ENCODE results near the gene C10orf95. TPM values are rescaled to one million over a fixed set of nuclear protein-coding genes. Genes with fewer than 3 reads are reported as not detected.

The C10orf95 gene
- total and polyA plus RNA-seq, 9 donors: 0.11 to 22.3 (median 0.56) TPM; not detected in 3

DNA sequence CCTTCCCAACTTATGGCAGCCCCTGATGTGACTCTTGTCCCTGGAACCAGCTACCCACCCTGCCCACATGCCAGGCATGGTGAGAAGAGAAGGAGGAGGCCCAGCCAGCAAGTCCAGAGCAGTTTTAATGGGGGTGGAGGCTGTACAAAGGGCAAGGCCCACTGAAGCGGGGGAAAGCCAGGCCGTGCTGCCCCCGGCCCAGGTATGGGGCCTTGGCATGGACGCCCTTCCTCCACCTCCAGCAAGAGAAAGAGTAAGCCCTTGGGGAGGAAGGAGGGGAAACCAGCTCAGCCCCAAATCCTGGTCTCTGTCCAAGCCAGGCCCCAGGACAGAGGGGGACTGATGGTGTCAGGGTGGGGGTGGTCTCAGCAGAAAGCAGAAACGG, 48.8 kb downstream of the C10orf95 start:
- intact Hi-C loops (cut with DNase I): loop anchor here in 1 of 4 donors (5.0 kb wide), 1 partner anchor 170 kb away; no protein-coding TSS in a partner anchor
- peaks cover 5% of the 10 kb centered on the region for H3K4me1 ChIP-seq (ENCODE audit: insufficient read depth)
- H3K27me3 ChIP-seq: no peaks in the 10 kb centered on the region
- no peaks in the 10 kb centered on the region for H3K9me3 ChIP-seq
- DNase-seq: no peak
- H3K4me3 ChIP-seq: no peak overlapping the region
- no peak overlapping the region for H3K27ac ChIP-seq
- no peaks in the 10 kb centered on the region for H3K36me3 ChIP-seq
- WGBS, 3 donors: 74 to 82% (median 75%) methylated on average over 5 of the region's 5 CpGs
- TF ChIP-seq, protein P1, sequence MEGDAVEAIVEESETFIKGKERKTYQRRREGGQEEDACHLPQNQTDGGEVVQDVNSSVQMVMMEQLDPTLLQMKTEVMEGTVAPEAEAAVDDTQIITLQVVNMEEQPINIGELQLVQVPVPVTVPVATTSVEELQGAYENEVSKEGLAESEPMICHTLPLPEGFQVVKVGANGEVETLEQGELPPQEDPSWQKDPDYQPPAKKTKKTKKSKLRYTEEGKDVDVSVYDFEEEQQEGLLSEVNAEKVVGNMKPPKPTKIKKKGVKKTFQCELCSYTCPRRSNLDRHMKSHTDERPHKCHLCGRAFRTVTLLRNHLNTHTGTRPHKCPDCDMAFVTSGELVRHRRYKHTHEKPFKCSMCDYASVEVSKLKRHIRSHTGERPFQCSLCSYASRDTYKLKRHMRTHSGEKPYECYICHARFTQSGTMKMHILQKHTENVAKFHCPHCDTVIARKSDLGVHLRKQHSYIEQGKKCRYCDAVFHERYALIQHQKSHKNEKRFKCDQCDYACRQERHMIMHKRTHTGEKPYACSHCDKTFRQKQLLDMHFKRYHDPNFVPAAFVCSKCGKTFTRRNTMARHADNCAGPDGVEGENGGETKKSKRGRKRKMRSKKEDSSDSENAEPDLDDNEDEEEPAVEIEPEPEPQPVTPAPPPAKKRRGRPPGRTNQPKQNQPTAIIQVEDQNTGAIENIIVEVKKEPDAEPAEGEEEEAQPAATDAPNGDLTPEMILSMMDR (IDR thresholded peaks at IDR 0.05): no peak
- TF ChIP-seq POLR2A (IDR thresholded peaks at IDR 0.05) (no peak), EP300 (IDR thresholded peaks at IDR 0.05) (no peak)

DNA sequence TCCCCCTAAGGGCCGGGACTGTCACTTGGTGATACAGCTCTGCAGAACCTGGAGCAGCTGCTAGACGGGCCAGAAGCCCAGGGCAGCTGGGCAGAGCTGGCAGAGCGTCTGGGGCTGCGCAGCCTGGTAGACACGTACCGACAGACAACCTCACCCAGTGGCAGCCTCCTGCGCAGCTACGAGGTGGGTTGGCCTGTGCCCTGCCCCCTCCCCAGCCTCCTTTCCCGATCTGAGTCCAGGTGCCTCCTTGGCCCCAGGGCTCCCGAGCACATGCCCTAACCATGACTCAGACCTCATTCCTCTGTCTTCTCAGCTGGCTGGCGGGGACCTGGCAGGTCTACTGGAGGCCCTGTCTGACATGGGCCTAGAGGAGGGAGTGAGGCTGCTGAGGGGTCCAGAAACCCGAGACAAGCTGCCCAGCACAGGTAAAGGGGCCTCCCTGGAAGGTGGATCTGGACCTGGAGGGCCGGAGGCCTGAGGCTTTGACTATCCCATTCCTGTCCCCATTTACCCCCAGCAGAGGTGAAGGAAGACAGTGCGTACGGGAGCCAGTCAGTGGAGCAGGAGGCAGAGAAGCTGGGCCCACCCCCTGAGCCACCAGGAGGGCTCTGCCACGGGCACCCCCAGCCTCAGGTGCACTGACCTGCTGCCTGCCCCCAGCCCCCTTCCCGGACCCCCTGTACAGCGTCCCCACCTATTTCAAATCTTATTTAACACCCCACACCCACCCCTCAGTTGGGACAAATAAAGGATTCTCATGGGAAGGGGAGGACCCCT, 49.4 kb downstream of the C10orf95 start:
- TF ChIP-seq, protein P1 (IDR thresholded peaks at IDR 0.05): no peak
- TF ChIP-seq EP300 (IDR thresholded peaks at IDR 0.05): no peak
- no peak for TF ChIP-seq POLR2A (IDR thresholded peaks at IDR 0.05)
- H3K9me3 ChIP-seq: no peaks in the 10 kb centered on the region
- H3K4me3 ChIP-seq: no peak overlapping the region
- no peak for DNase-seq
- peaks cover 5% of the 10 kb centered on the region for H3K4me1 ChIP-seq (ENCODE audit: insufficient read depth)
- intact Hi-C loops (cut with DNase I): loop anchor here in 1 of 4 donors (5.0 kb wide), 1 partner anchor 170 kb away; no protein-coding TSS in a partner anchor
- WGBS, 3 donors: 75 to 79% (median 77%) methylated on average over 18 of the region's 18 CpGs
- H3K36me3 ChIP-seq: no peaks in the 10 kb centered on the region
- H3K27ac ChIP-seq: no peak overlapping the region
- H3K27me3 ChIP-seq: no peaks in the 10 kb centered on the region

DNA sequence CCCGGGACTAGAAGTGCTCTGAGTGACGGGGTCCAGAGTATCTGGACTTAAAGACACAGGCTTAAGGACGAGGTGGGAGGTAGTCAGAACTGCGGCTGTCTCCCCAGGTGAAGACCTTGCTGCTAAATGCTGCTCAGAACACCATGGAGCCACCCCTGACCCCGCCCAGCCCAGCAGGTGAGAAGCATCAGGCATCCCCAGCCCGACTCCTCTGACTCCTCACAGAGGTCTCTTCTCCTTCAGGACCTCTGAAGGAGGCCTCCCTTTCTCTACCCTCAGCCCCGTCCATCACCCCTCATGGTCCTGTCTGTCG, 50.0 kb downstream of the C10orf95 start:
- H3K4me1 ChIP-seq (ENCODE audit: insufficient read depth): peaks cover 8% of the 10 kb centered on the region
- H3K9me3 ChIP-seq: no peaks in the 10 kb centered on the region
- H3K27me3 ChIP-seq: no peaks in the 10 kb centered on the region
- 82 to 89% (median 86%) methylated on average over 8 of the region's 8 CpGs for WGBS, 3 donors
- DNase-seq: no peak
- intact Hi-C loops (cut with DNase I): loop anchor here in 1 of 4 donors (5.0 kb wide), 1 partner anchor 169 kb away; no protein-coding TSS in a partner anchor
- H3K4me3 ChIP-seq: no peak overlapping the region
- TF ChIP-seq POLR2A (IDR thresholded peaks at IDR 0.05) (no peak), EP300 (IDR thresholded peaks at IDR 0.05) (no peak)
- TF ChIP-seq, protein P1 (IDR thresholded peaks at IDR 0.05): no peak
- no peaks in the 10 kb centered on the region for H3K36me3 ChIP-seq
- no peak overlapping the region for H3K27ac ChIP-seq

- no peak for TF ChIP-seq EP300 (IDR thresholded peaks at IDR 0.05)
- no peak for TF ChIP-seq POLR2A (IDR thresholded peaks at IDR 0.05)
- TF ChIP-seq, protein P1 (IDR thresholded peaks at IDR 0.05): no peak
- Histone ChIP-seq H3K36me3 (no peaks in the 10 kb centered on the region), H3K4me3 (no peak overlapping the region), H3K27me3 (no peaks in the 10 kb centered on the region), H3K4me1 (ENCODE audit: insufficient read depth) (peaks cover 9% of the 10 kb centered on the region), H3K9me3 (no peaks in the 10 kb centered on the region), H3K27ac (no peak overlapping the region)
- DNase-seq: peak in 1 of 5 donors; percentile 50
- WGBS, 3 donors: 84 to 86% (median 86%) methylated on average over 20 to 22 of the region's 22 CpGs
- intact Hi-C loops (cut with DNase I): loop anchor here in 1 of 4 donors (5.0 kb wide), 1 partner anchor 168 kb away; no protein-coding TSS in a partner anchor
Observed at GRCh38 chr10:102400598-102401341, 50.6 kb downstream of the C10orf95 start.

Measured in ovary (tissue), 9 donors.